Neural crest cell (in vitro differentiated cells): ENCODE data around the gene CTF1. TPM values are rescaled to one million over a fixed set of nuclear protein-coding genes. Genes with fewer than 3 reads are reported as not detected.
A peak's percentile ranks its signal among the peaks of the same experiment; 100 is the strongest.
"Not testable (repeated sequence)": the region's sequence is repeated elsewhere in the genome, so short reads cannot be mapped to it uniquely, and the experiment has no call there.

Experiments used
- DNase-seq: peaks from one replicate; pipeline ENCODE4 v3.0.0; 2021; ENCODE audit warnings: low read depth, mixed read lengths, low spot score
- H3K27ac Mint-ChIP-seq: one replicate; pipeline ENCODE4 v1.8.0; 2021; ENCODE audit warnings: mild to moderate bottlenecking, mixed read lengths; ENCODE audit not compliant: unreplicated experiment
- H3K27me3 Mint-ChIP-seq: 2 replicates; pipeline ENCODE4 v1.8.0; 2021; ENCODE audit warnings: low read depth, mild to moderate bottlenecking, mixed read lengths
- H3K36me3 Mint-ChIP-seq: 2 replicates; pipeline ENCODE4 v1.8.0; 2021; ENCODE audit warnings: low read depth, mild to moderate bottlenecking, mixed read lengths
- H3K4me1 Mint-ChIP-seq: 2 replicates; pipeline ENCODE4 v1.8.0; 2021; ENCODE audit warnings: mixed read lengths
- H3K4me3 Mint-ChIP-seq: one replicate; pipeline ENCODE4 v1.8.0; 2021; ENCODE audit warnings: mild to moderate bottlenecking, mixed read lengths
- H3K9me3 Mint-ChIP-seq: 2 replicates; pipeline ENCODE4 v1.8.0; 2021; ENCODE audit warnings: mixed read lengths
- CTCF ChIP-seq: fragments of 200-600 bp; sonication (generic); conservative IDR thresholded peaks from 2 replicates; pipeline ENCODE4 v1.5.0; 2021; ENCODE audit warnings: antibody characterized with exemption, mild to moderate bottlenecking
- total RNA-seq: library from RNA; stranded (reverse); gene quantifications from 2 replicates; pipeline ENCODE4 v1.2.1, GENCODE V29; 2021

CTF1 gene
- total RNA-seq, 1 donor from 2014 or later = 1.6 TPM

GRCh38 chr16:30929167-30929566, 32.8 kb downstream of the CTF1 start:
- Mint-ChIP-seq H3K4me1 (peaks cover 17% of the 10 kb centered on the region), H3K36me3 (no peaks in the 10 kb centered on the region), H3K9me3 (no peaks in the 10 kb centered on the region), H3K27ac (no peak overlapping the region), H3K4me3 (no peak overlapping the region), H3K27me3 (no peaks in the 10 kb centered on the region)
- DNase-seq = no peak
- no peak for TF ChIP-seq CTCF

- Mint-ChIP-seq H3K4me3 (no peak overlapping the region), H3K27me3 (no peaks in the 10 kb centered on the region), H3K36me3 (peaks cover 2% of the 10 kb centered on the region), H3K9me3 (no peaks in the 10 kb centered on the region), H3K4me1 (peaks cover 14% of the 10 kb centered on the region), H3K27ac (no peak overlapping the region)
- no peak for TF ChIP-seq CTCF
- DNase-seq = no peak
These were observed 33.8 kb downstream of the CTF1 start for GRCh38 chr16:30930160-30930571.

GRCh38 chr16:30931068-30931650, 34.7 kb downstream of the CTF1 start:
- H3K36me3 Mint-ChIP-seq = peaks cover 4% of the 10 kb centered on the region
- TF ChIP-seq CTCF = no peak
- H3K4me1 Mint-ChIP-seq = peaks cover 11% of the 10 kb centered on the region
- no peak overlapping the region for H3K27ac Mint-ChIP-seq
- no peaks in the 10 kb centered on the region for H3K27me3 Mint-ChIP-seq
- H3K9me3 Mint-ChIP-seq = no peaks in the 10 kb centered on the region
- H3K4me3 Mint-ChIP-seq = no peak overlapping the region
- no peak for DNase-seq

GRCh38 chr16:30934827-30935557, 38.6 kb downstream of the CTF1 start:
- Mint-ChIP-seq H3K4me3 (peak overlapping the region; percentile 0), H3K36me3 (peaks cover 10% of the 10 kb centered on the region), H3K27ac (peak overlapping the region; percentile 37), H3K9me3 (no peaks in the 10 kb centered on the region), H3K27me3 (no peaks in the 10 kb centered on the region), H3K4me1 (peaks cover 5% of the 10 kb centered on the region)
- TF ChIP-seq CTCF = peak; percentile 54
- DNase-seq = peak; percentile 45

GRCh38 chr16:30937692-30938091, 41.3 kb downstream of the CTF1 start:
- Mint-ChIP-seq H3K36me3 (peaks cover 10% of the 10 kb centered on the region), H3K27me3 (no peaks in the 10 kb centered on the region), H3K4me1 (peaks cover 14% of the 10 kb centered on the region), H3K9me3 (no peaks in the 10 kb centered on the region), H3K4me3 (peak overlapping the region; percentile 21), H3K27ac (no peak overlapping the region)
- DNase-seq = no peak
- no peak for TF ChIP-seq CTCF

GRCh38 chr16:30939571-30939970, 43.2 kb downstream of the CTF1 start:
- DNase-seq, H3K27me3 Mint-ChIP-seq, H3K9me3 Mint-ChIP-seq, H3K27ac Mint-ChIP-seq, H3K4me3 Mint-ChIP-seq: not testable (repeated sequence)
- peaks cover 18% of the 10 kb centered on the region for H3K36me3 Mint-ChIP-seq
- H3K4me1 Mint-ChIP-seq = peaks cover 16% of the 10 kb centered on the region
